ENCODE data around the gene FAM187B. TPM values are rescaled to one million over a fixed set of nuclear protein-coding genes. Genes with fewer than 3 reads are reported as not detected.
A peak's percentile ranks its signal among the peaks of the same experiment; 100 is the strongest.

The FAM187B gene
- total RNA-seq, 1 experiment from 2014 or later, result not detected

- POLR2A ChIA-PET, result interaction anchor here (0.6 kb wide), 1 partner anchor 19 kb away, joined by 3 read pairs; no protein-coding TSS in a partner anchor
- no peak overlapping the region for H2AFZ ChIP-seq (ENCODE audit: low read depth, low read length, poor library complexity, severe bottlenecking)
- BruUV-seq (replicated peaks), result no TSS peak
- ATAC-seq (peak; percentile 73), DNase-seq (ENCODE audit: low read depth, low spot score) (peak; percentile 75)
- CTCF ChIA-PET, result interaction anchor here (0.6 to 1.5 kb wide), 7 partner anchors 13 to 239 kb away, joined by 3 to 8 read pairs (median 3); partner anchors contain the start of gene HAMP
- peaks cover 16 to 19% of the 10 kb centered on the region in 2 experiments; a peak in 3 of 4 replicates for H3K36me3 ChIP-seq (ENCODE audit: control insufficient read depth in 1 of 2, insufficient read depth in 2 of 2, low read length in 2 of 2)
- no peaks in the 10 kb centered on the region for H3K27me3 ChIP-seq (ENCODE audit: insufficient read depth, low read length)
- peak overlapping the region; percentile 72 for H3K4me2 ChIP-seq (ENCODE audit: low read length)
- H3K4me1 ChIP-seq (ENCODE audit: control insufficient read depth in 1 of 2, insufficient read depth in 2 of 2, low read length in 2 of 2), result peaks cover 9 to 35% of the 10 kb centered on the region in 2 experiments; a peak in 3 of 4 replicates
- H3K9me3 ChIP-seq (ENCODE audit: control insufficient read depth in 1 of 2, insufficient read depth in 1 of 2, low read depth in 1 of 2, low read length in 2 of 2), result no peaks in the 10 kb centered on the region
- H3K27ac ChIP-seq (ENCODE audit: low read depth, low read length), result peak overlapping the region; percentile 93
- H3K4me3 ChIP-seq (replicated peaks in 1 of 2; ENCODE audit: low read depth in 1 of 2, low read length in 2 of 2), result peak overlapping the region; percentile 42 to 61
- intact Hi-C loops (cut with micrococcal nuclease), result no loop called here
- no peaks in the 10 kb centered on the region for H4K20me1 ChIP-seq (ENCODE audit: insufficient read depth)
- peak overlapping the region; percentile 71 for H3K9ac ChIP-seq (ENCODE audit: low read length)
- no peaks in the 10 kb centered on the region for H3K9me2 ChIP-seq (ENCODE audit: insufficient read depth)
- peaks cover 25% of the 10 kb centered on the region; the same call in 1 of the 2 replicates for H3K79me2 ChIP-seq (ENCODE audit: insufficient read depth, low read length)
- RAD21 ChIA-PET (ENCODE audit: low non-redundant PET in 1 of 2, low total read pairs in 2 of 2, uncharacterized antibody in 2 of 2, unreplicated experiment in 2 of 2), result interaction anchor here (0.6 to 0.7 kb wide), 2 partner anchors 115 to 225 kb away, joined by 3 to 5 read pairs; no protein-coding TSS in a partner anchor
- TF ChIP-seq ZNF274 (IDR thresholded peaks at IDR 0.05; ENCODE audit: low read depth, low read length) (no peak), CEBPB (IDR thresholded peaks at IDR 0.05; ENCODE audit: low read depth) (no peak), POLR2AphosphoS5 (IDR thresholded peaks at IDR 0.05; ENCODE audit: low read depth, low read length) (peak; percentile 65), CBX3 (IDR thresholded peaks at IDR 0.05; ENCODE audit: low read depth) (0 out of 2 replicates have a peak, but pooled peaks have one; percentile 66), EZH2 (IDR thresholded peaks at IDR 0.05) (no peak), JUND (IDR thresholded peaks at IDR 0.05) (no peak), SP1 (IDR thresholded peaks at IDR 0.05; ENCODE audit: low read depth) (no peak; the same call in 1 of the 2 replicates), ELF1 (IDR thresholded peaks at IDR 0.05; ENCODE audit: borderline replicate concordance, low read depth) (no peak), SRF (IDR thresholded peaks at IDR 0.05; ENCODE audit: low read depth) (no peak), ZBTB33 (IDR thresholded peaks at IDR 0.05; ENCODE audit: extremely low read depth, insufficient replicate concordance, low read length) (no peak), TCF7L2 (IDR thresholded peaks at IDR 0.05; ENCODE audit: borderline replicate concordance, extremely low read depth, insufficient read depth, insufficient read length) (peak; percentile 29), POLR2A (IDR thresholded peaks at IDR 0.05; ENCODE audit: borderline replicate concordance, extremely low read depth, insufficient read depth, insufficient read length) (no peak), REST (IDR thresholded peaks at IDR 0.05; ENCODE audit: low read depth) (no peak), ATF3 (IDR thresholded peaks at IDR 0.05) (no peak), RAD21 (IDR thresholded peaks at IDR 0.05; ENCODE audit: low read depth) (peak; percentile 65), YY1 (IDR thresholded peaks at IDR 0.05; ENCODE audit: extremely low read depth, insufficient replicate concordance, low read depth, low read length) (peak; percentile 62), EZH2phosphoT487 (IDR thresholded peaks at IDR 0.05; ENCODE audit: borderline replicate concordance) (no peak), CTCF (IDR thresholded peaks at IDR 0.05 in 2 of 3, conservative IDR thresholded peaks at IDR 0.05 in 1 of 3; ENCODE audit: borderline replicate concordance in 1 of 3, insufficient read depth in 1 of 3, low read depth in 2 of 3, low read length in 2 of 3) (peak in 2 of 3 experiments; percentile 53 to 56; a peak in 4 of 6 replicates)
Observed at GRCh38 chr19:35269438-35270117, 41.0 kb upstream of the FAM187B start.

All from HCT116 (cell line).